ENCODE measurements around the gene IQSEC1.

IQSEC1 gene

GRCh38 chr3:12947504-12948369 lies 125.5 kb downstream of the IQSEC1 start:
- DNase-seq, result no peak

GRCh38 chr3:12946649-12947316 lies 126.4 kb downstream of the IQSEC1 start:
- DNase-seq, result no peak

- no peak for DNase-seq
Observed at GRCh38 chr3:12946251-12946648, 127.0 kb downstream of the IQSEC1 start.

GRCh38 chr3:12944849-12945248 lies 128.4 kb downstream of the IQSEC1 start:
- no peak for DNase-seq

GRCh38 chr3:12944413-12944812 lies 128.8 kb downstream of the IQSEC1 start:
- no peak for DNase-seq

GRCh38 chr3:12943124-12944021 lies 129.9 kb downstream of the IQSEC1 start:
- DNase-seq, result no peak

- DNase-seq, result no peak
Observed at GRCh38 chr3:12941495-12942023, 131.7 kb downstream of the IQSEC1 start.

GRCh38 chr3:12940854-12941253 lies 132.4 kb downstream of the IQSEC1 start:
- DNase-seq, result no peak

- no peak for DNase-seq
Observed at GRCh38 chr3:12939137-12939536, 134.1 kb downstream of the IQSEC1 start.

- DNase-seq, result no peak
Observed at GRCh38 chr3:12938258-12938711, 134.9 kb downstream of the IQSEC1 start.

- DNase-seq, result no peak
Observed at GRCh38 chr3:12935861-12936830, 137.1 kb downstream of the IQSEC1 start.

GRCh38 chr3:12935023-12935860 lies 138.0 kb downstream of the IQSEC1 start:
- no peak for DNase-seq

- DNase-seq, result no peak
Observed at GRCh38 chr3:12934431-12934830, 138.8 kb downstream of the IQSEC1 start.

- no peak for DNase-seq
Observed at GRCh38 chr3:12933901-12934300, 139.3 kb downstream of the IQSEC1 start.

GRCh38 chr3:12932754-12933153 lies 140.5 kb downstream of the IQSEC1 start:
- no peak for DNase-seq

GRCh38 chr3:12932347-12932746 lies 140.9 kb downstream of the IQSEC1 start:
- DNase-seq, result no peak

- DNase-seq, result no peak
Observed at GRCh38 chr3:12931273-12931905, 141.8 kb downstream of the IQSEC1 start.

- DNase-seq, result no peak
Observed at GRCh38 chr3:12929801-12930200, 143.4 kb downstream of the IQSEC1 start.

GRCh38 chr3:12926660-12927059 lies 146.6 kb downstream of the IQSEC1 start:
- no peak for DNase-seq

GRCh38 chr3:12925648-12926047 lies 147.6 kb downstream of the IQSEC1 start:
- no peak for DNase-seq

Measured in activated naive CD4-positive, alpha-beta T cell treated with Interleukin-2 at 50 U/mL for 16 hours (primary cell).